ENCODE results near the gene BTBD10.

BTBD10 gene

GRCh38 chr11:13348305-13348704 is 114.7 kb downstream of the BTBD10 start:
- TF ChIP-seq EZH2phosphoT487 (IDR thresholded peaks at IDR 0.05; ENCODE audit: low read depth) = no peak
- Histone ChIP-seq H4K20me1 (ENCODE audit: insufficient read depth, low read length) (no peaks in the 10 kb centered on the region), H3K27ac (ENCODE audit: low read length) (no peak overlapping the region)

DNA sequence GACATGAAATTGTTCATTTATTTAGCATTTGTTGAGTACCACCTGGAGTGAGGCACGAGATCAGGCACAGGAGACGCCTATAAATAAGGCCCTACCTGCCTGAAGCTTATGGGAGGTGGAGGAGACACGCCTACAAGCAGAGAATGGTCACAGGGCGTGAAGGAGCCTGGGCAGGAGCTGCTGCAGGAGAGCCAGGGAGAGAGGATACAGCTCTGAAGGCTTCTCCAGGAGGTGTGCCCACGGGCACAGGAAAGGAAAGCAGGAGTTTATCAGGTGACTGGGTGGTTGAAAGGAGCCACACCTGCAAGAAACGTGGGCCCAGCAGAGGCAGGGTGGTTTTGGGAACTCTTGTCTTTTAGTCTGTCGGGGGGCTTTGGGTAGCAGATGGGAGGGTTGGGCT is 115.1 kb downstream of the BTBD10 start:
- H3K4me1 ChIP-seq (ENCODE audit: low read length) = peaks cover 5% of the 10 kb centered on the region
- H3K27ac ChIP-seq (ENCODE audit: low read length) = no peak overlapping the region
- no peak overlapping the region for H3K4me3 ChIP-seq (ENCODE audit: low read length)
- H3K4me2 ChIP-seq (ENCODE audit: low read length) = no peak overlapping the region
- H4K20me1 ChIP-seq (ENCODE audit: insufficient read depth, low read length) = no peaks in the 10 kb centered on the region
- H3K9me3 ChIP-seq (ENCODE audit: insufficient read depth, low read length) = no peaks in the 10 kb centered on the region
- no peaks in the 10 kb centered on the region for H3K79me2 ChIP-seq (ENCODE audit: low read length)
- H2AFZ ChIP-seq (ENCODE audit: low read depth, low read length) = no peak overlapping the region
- no peak overlapping the region for H3K9ac ChIP-seq (ENCODE audit: low read length)
- H3K36me3 ChIP-seq (replicated peaks; ENCODE audit: low read depth, low read length) = no peaks in the 10 kb centered on the region
- TF ChIP-seq, protein P1, sequence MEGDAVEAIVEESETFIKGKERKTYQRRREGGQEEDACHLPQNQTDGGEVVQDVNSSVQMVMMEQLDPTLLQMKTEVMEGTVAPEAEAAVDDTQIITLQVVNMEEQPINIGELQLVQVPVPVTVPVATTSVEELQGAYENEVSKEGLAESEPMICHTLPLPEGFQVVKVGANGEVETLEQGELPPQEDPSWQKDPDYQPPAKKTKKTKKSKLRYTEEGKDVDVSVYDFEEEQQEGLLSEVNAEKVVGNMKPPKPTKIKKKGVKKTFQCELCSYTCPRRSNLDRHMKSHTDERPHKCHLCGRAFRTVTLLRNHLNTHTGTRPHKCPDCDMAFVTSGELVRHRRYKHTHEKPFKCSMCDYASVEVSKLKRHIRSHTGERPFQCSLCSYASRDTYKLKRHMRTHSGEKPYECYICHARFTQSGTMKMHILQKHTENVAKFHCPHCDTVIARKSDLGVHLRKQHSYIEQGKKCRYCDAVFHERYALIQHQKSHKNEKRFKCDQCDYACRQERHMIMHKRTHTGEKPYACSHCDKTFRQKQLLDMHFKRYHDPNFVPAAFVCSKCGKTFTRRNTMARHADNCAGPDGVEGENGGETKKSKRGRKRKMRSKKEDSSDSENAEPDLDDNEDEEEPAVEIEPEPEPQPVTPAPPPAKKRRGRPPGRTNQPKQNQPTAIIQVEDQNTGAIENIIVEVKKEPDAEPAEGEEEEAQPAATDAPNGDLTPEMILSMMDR (IDR thresholded peaks at IDR 0.05; ENCODE audit: low read depth, low read length) = no peak
- peaks cover 12% of the 10 kb centered on the region for H3K27me3 ChIP-seq (ENCODE audit: low read depth, low read length)

More at GRCh38 chr11:13348305-13348704, 114.7 kb downstream of the BTBD10 start:
- Histone ChIP-seq H3K36me3 (replicated peaks; ENCODE audit: low read depth, low read length) (no peaks in the 10 kb centered on the region), H2AFZ (ENCODE audit: low read depth, low read length) (no peak overlapping the region), H3K79me2 (ENCODE audit: low read length) (no peaks in the 10 kb centered on the region), H3K27me3 (ENCODE audit: low read depth, low read length) (peaks cover 12% of the 10 kb centered on the region), H3K9me3 (ENCODE audit: insufficient read depth, low read length) (no peaks in the 10 kb centered on the region), H3K9ac (ENCODE audit: low read length) (no peak overlapping the region), H3K4me3 (ENCODE audit: low read length) (no peak overlapping the region), H3K4me2 (ENCODE audit: low read length) (no peak overlapping the region), H3K4me1 (ENCODE audit: low read length) (peaks cover 1% of the 10 kb centered on the region; the same call in 1 of the 2 replicates)

DNA sequence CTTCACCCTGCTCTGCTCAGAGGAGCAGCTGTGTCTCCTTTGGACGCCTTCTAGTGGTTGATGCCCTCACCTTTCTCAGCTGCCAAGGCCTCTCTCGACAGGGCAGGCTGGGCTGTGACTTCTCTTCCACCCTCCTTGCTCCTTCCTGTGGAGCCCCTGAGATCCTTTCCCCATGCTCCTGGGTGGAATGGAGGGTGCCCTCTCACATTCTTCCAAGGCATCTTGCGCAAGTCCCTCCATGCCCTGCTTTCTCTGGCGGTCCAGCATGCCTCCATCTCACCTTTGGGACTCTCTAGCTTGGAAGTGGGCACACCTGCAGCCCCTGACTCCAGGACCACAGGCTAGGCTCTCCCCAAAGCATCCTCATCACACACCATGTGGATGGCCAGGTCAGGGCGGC is 116.6 kb downstream of the BTBD10 start:
- Histone ChIP-seq H3K27ac (ENCODE audit: low read length) (no peak overlapping the region), H3K9me3 (ENCODE audit: insufficient read depth, low read length) (no peaks in the 10 kb centered on the region), H4K20me1 (ENCODE audit: insufficient read depth, low read length) (no peaks in the 10 kb centered on the region), H2AFZ (ENCODE audit: low read depth, low read length) (no peak overlapping the region), H3K36me3 (replicated peaks; ENCODE audit: low read depth, low read length) (no peaks in the 10 kb centered on the region), H3K79me2 (ENCODE audit: low read length) (no peaks in the 10 kb centered on the region), H3K9ac (ENCODE audit: low read length) (no peak overlapping the region), H3K27me3 (ENCODE audit: low read depth, low read length) (peaks cover 15% of the 10 kb centered on the region), H3K4me3 (ENCODE audit: low read length) (no peak overlapping the region), H3K4me1 (ENCODE audit: low read length) (peaks cover 8% of the 10 kb centered on the region), H3K4me2 (ENCODE audit: low read length) (no peak overlapping the region)
- no peak for TF ChIP-seq EZH2phosphoT487 (IDR thresholded peaks at IDR 0.05; ENCODE audit: low read depth)
- TF ChIP-seq, protein P1 (IDR thresholded peaks at IDR 0.05; ENCODE audit: low read depth, low read length) = no peak

- Histone ChIP-seq H3K4me3 (ENCODE audit: low read length) (no peak overlapping the region), H3K9ac (ENCODE audit: low read length) (no peak overlapping the region), H3K36me3 (replicated peaks; ENCODE audit: low read depth, low read length) (no peaks in the 10 kb centered on the region), H2AFZ (ENCODE audit: low read depth, low read length) (no peak overlapping the region), H3K4me1 (ENCODE audit: low read length) (peaks cover 8% of the 10 kb centered on the region), H3K4me2 (ENCODE audit: low read length) (no peak overlapping the region), H4K20me1 (ENCODE audit: insufficient read depth, low read length) (no peaks in the 10 kb centered on the region), H3K79me2 (ENCODE audit: low read length) (no peaks in the 10 kb centered on the region), H3K27ac (ENCODE audit: low read length) (no peak overlapping the region), H3K9me3 (ENCODE audit: insufficient read depth, low read length) (no peaks in the 10 kb centered on the region), H3K27me3 (ENCODE audit: low read depth, low read length) (peaks cover 15% of the 10 kb centered on the region)
- TF ChIP-seq, protein P1 (IDR thresholded peaks at IDR 0.05; ENCODE audit: low read depth, low read length) = no peak
- TF ChIP-seq EZH2phosphoT487 (IDR thresholded peaks at IDR 0.05; ENCODE audit: low read depth) = no peak
Observed at GRCh38 chr11:13344818-13345217, 118.2 kb downstream of the BTBD10 start.

Data from OCI-LY3 (cell line).